ENCODE data around the gene LRRC43. TPM values are rescaled to one million over a fixed set of nuclear protein-coding genes. Genes with fewer than 3 reads are reported as not detected.

LRRC43 gene
- total and polyA plus RNA-seq, 2 donors (not counting 1 experiment from before 2014, with no cell fraction given): 0.61 to 3.6 TPM

DNA sequence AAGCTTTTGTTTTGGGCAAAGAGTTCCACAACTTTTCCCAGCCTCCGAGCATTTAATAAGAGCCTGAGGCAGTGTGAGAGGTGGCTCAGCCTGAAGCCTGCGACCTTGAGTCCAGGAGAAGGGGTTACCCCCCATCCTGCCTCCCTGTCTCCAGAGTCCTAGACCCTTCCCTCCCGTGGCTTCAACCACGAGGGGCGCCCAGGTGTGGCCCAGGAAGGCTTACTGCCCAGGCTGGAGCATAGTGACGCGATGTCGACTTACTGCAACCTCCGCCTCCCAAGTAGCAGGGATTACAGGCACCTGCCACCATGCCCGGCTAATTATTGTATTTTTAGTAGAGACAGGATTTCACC, 641 bp downstream of the LRRC43 start:
- Histone ChIP-seq H3K9ac (ENCODE audit: insufficient read depth, low read length) (no peak overlapping the region), H3K36me3 (ENCODE audit: control insufficient read depth, insufficient read depth, low read length) (no peaks in the 10 kb centered on the region), H2AFZ (ENCODE audit: low read length) (no peak overlapping the region), H4K20me1 (ENCODE audit: control insufficient read depth, extremely low read depth, insufficient read depth, low read length) (no peaks in the 10 kb centered on the region), H3K27ac (ENCODE audit: insufficient read depth, low read length) (no peak overlapping the region), H3K27me3 (ENCODE audit: control insufficient read depth, insufficient read depth, low read length) (no peaks in the 10 kb centered on the region), H3K79me2 (ENCODE audit: control insufficient read depth, insufficient read depth, low read length) (no peaks in the 10 kb centered on the region), H3K4me2 (ENCODE audit: extremely low read depth, insufficient read depth, low read length) (no peak overlapping the region), H3K9me3 (ENCODE audit: control insufficient read depth, insufficient read depth, low read depth, low read length) (no peaks in the 10 kb centered on the region), H3K4me1 (ENCODE audit: control insufficient read depth, extremely low read depth, insufficient read depth, low read length) (peaks cover 2% of the 10 kb centered on the region), H3K4me3 (replicated peaks in 1 of 4; ENCODE audit: control extremely low read depth in 1 of 4, insufficient read depth in 1 of 4, low read depth in 3 of 4, low read length in 4 of 4) (peak overlapping the region in 1 of 4 experiments; percentile 25)
- DNase-seq (ENCODE audit: low read depth in 2 of 2): no peak
- no peak for TF ChIP-seq EZH2 (IDR thresholded peaks at IDR 0.05; ENCODE audit: low read length, missing control alignments)
- TF ChIP-seq, protein P1, sequence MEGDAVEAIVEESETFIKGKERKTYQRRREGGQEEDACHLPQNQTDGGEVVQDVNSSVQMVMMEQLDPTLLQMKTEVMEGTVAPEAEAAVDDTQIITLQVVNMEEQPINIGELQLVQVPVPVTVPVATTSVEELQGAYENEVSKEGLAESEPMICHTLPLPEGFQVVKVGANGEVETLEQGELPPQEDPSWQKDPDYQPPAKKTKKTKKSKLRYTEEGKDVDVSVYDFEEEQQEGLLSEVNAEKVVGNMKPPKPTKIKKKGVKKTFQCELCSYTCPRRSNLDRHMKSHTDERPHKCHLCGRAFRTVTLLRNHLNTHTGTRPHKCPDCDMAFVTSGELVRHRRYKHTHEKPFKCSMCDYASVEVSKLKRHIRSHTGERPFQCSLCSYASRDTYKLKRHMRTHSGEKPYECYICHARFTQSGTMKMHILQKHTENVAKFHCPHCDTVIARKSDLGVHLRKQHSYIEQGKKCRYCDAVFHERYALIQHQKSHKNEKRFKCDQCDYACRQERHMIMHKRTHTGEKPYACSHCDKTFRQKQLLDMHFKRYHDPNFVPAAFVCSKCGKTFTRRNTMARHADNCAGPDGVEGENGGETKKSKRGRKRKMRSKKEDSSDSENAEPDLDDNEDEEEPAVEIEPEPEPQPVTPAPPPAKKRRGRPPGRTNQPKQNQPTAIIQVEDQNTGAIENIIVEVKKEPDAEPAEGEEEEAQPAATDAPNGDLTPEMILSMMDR (conservative IDR thresholded peaks at IDR 0.05 in 1 of 2, IDR thresholded peaks at IDR 0.05 in 1 of 2; ENCODE audit: low read depth in 1 of 2, low read length in 2 of 2): no peak

DNA sequence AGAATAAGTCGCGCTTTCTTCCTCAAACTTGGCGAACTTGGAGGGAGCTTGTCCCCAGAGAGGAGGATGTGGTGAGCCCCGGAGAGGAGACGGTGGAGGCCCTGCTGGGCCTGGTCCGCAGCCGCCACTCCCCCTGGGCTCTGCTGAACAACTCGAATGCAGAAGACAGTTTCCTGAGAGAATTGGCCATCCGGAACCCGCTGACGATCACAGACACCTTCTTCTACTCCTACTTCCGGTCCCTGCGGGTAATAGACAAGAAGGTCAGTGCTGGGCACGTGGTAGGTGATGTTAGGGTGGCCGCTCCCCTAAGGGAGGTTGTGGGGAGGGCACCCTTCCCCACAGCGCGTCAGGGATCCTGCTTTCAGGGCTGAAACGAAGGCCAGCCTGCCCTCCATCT, 1.6 kb downstream of the LRRC43 start:
- H3K27ac ChIP-seq (ENCODE audit: insufficient read depth, low read length): no peak overlapping the region
- H4K20me1 ChIP-seq (ENCODE audit: control insufficient read depth, extremely low read depth, insufficient read depth, low read length): no peaks in the 10 kb centered on the region
- no peak for TF ChIP-seq EZH2 (IDR thresholded peaks at IDR 0.05; ENCODE audit: low read length, missing control alignments)
- TF ChIP-seq, protein P1 (conservative IDR thresholded peaks at IDR 0.05 in 1 of 2, IDR thresholded peaks at IDR 0.05 in 1 of 2; ENCODE audit: low read depth in 1 of 2, low read length in 2 of 2): no peak
- H3K4me1 ChIP-seq (ENCODE audit: control insufficient read depth, extremely low read depth, insufficient read depth, low read length): peaks cover 2% of the 10 kb centered on the region
- no peak overlapping the region for H3K4me3 ChIP-seq (replicated peaks in 1 of 4; ENCODE audit: control extremely low read depth in 1 of 4, insufficient read depth in 1 of 4, low read depth in 3 of 4, low read length in 4 of 4)
- no peak overlapping the region for H2AFZ ChIP-seq (ENCODE audit: low read length)
- DNase-seq (ENCODE audit: low read depth in 2 of 2): no peak
- H3K79me2 ChIP-seq (ENCODE audit: control insufficient read depth, insufficient read depth, low read length): no peaks in the 10 kb centered on the region
- no peak overlapping the region for H3K4me2 ChIP-seq (ENCODE audit: extremely low read depth, insufficient read depth, low read length)
- no peaks in the 10 kb centered on the region for H3K9me3 ChIP-seq (ENCODE audit: control insufficient read depth, insufficient read depth, low read depth, low read length)
- no peaks in the 10 kb centered on the region for H3K27me3 ChIP-seq (ENCODE audit: control insufficient read depth, insufficient read depth, low read length)
- no peak overlapping the region for H3K9ac ChIP-seq (ENCODE audit: insufficient read depth, low read length)
- no peaks in the 10 kb centered on the region for H3K36me3 ChIP-seq (ENCODE audit: control insufficient read depth, insufficient read depth, low read length)

DNA sequence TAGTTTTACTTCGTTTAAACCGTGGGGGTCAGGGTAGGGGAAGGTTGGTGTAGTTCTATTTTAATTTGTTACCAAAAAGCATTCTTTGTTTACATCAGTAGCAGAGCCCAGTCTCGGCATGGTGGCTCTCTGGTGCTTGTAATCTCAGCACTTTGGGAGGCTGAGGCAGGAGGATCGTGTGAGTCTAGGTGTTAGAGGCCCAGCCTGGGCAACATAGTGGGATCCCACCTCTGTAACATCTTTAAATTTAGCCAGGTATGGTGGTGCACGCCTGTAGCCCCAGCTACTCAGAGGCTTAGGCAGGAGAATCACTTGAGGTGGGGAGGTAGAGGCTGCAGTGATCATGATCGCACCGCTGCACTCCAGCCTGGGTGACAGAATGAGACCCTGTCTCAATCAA, 2.2 kb downstream of the LRRC43 start:
- no peaks in the 10 kb centered on the region for H3K36me3 ChIP-seq (ENCODE audit: control insufficient read depth, insufficient read depth, low read length)
- H3K27ac ChIP-seq (ENCODE audit: insufficient read depth, low read length): no peak overlapping the region
- peaks cover 2% of the 10 kb centered on the region for H3K4me1 ChIP-seq (ENCODE audit: control insufficient read depth, extremely low read depth, insufficient read depth, low read length)
- H3K9me3 ChIP-seq (ENCODE audit: control insufficient read depth, insufficient read depth, low read depth, low read length): no peaks in the 10 kb centered on the region
- H4K20me1 ChIP-seq (ENCODE audit: control insufficient read depth, extremely low read depth, insufficient read depth, low read length): no peaks in the 10 kb centered on the region
- no peak overlapping the region for H3K4me3 ChIP-seq (replicated peaks in 1 of 4; ENCODE audit: control extremely low read depth in 1 of 4, insufficient read depth in 1 of 4, low read depth in 3 of 4, low read length in 4 of 4)
- DNase-seq (ENCODE audit: low read depth in 2 of 2): no peak
- no peaks in the 10 kb centered on the region for H3K27me3 ChIP-seq (ENCODE audit: control insufficient read depth, insufficient read depth, low read length)
- H3K79me2 ChIP-seq (ENCODE audit: control insufficient read depth, insufficient read depth, low read length): no peaks in the 10 kb centered on the region
- H2AFZ ChIP-seq (ENCODE audit: low read length): no peak overlapping the region
- TF ChIP-seq EZH2 (IDR thresholded peaks at IDR 0.05; ENCODE audit: low read length, missing control alignments): no peak
- TF ChIP-seq, protein P1 (conservative IDR thresholded peaks at IDR 0.05 in 1 of 2, IDR thresholded peaks at IDR 0.05 in 1 of 2; ENCODE audit: low read depth in 1 of 2, low read length in 2 of 2): no peak
- H3K4me2 ChIP-seq (ENCODE audit: extremely low read depth, insufficient read depth, low read length): no peak overlapping the region
- H3K9ac ChIP-seq (ENCODE audit: insufficient read depth, low read length): no peak overlapping the region
